ENCODE results near the gene TMEM187.

Gene TMEM187

GRCh38 chrX:153947009-153947769, 25.4 kb upstream of the TMEM187 start:
- Histone ChIP-seq H3K9ac (ENCODE audit: low read length in 2 of 2) (peak overlapping the region in 1 of 2 donors; percentile 27), H3K27ac (ENCODE audit: low read length) (peak overlapping the region; percentile 85), H3K27me3 (ENCODE audit: control insufficient read depth in 1 of 2, insufficient read depth in 2 of 2, low read length in 2 of 2) (peaks cover 0 to 7% of the 10 kb centered on the region in 2 donors), H3K36me3 (ENCODE audit: control insufficient read depth in 2 of 2, insufficient read depth in 2 of 2, low read length in 2 of 2) (peaks cover 7 to 11% of the 10 kb centered on the region in 2 donors), H3K4me1 (ENCODE audit: control insufficient read depth, insufficient read depth, low read length) (peaks cover 49% of the 10 kb centered on the region), H3K4me3 (ENCODE audit: low read length in 2 of 2) (no peak overlapping the region), H3K9me3 (ENCODE audit: control insufficient read depth in 2 of 2, low read length in 2 of 2) (no peaks in the 10 kb centered on the region)

DNA sequence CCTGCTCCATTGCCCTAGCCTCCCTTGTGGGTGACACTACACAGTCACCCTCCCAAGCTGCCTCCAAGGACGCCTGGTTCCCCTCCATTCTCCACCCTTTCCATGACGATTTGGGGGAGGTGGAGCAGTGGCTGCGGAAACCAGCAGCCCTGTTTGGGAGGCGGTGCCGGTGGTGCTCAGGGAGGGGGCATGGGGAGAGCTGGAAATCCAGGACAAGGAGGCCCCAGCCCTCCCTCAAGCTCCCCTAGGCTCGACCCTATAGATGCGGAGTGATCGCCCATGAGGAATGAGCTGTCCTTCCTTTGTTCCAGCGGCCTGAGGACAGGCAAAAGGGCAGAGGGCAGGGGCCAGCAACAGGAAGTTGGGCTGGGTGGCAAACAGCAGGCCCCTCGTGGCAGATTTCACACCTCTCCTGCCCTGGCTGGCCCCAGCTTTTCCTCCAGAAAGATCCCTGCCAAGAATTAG, 24.5 kb upstream of the TMEM187 start:
- peaks cover 0 to 7% of the 10 kb centered on the region in 2 donors for H3K27me3 ChIP-seq (ENCODE audit: control insufficient read depth in 1 of 2, insufficient read depth in 2 of 2, low read length in 2 of 2)
- H3K9me3 ChIP-seq (ENCODE audit: control insufficient read depth in 2 of 2, low read length in 2 of 2) = no peaks in the 10 kb centered on the region
- peaks cover 57% of the 10 kb centered on the region for H3K4me1 ChIP-seq (ENCODE audit: control insufficient read depth, insufficient read depth, low read length)
- peak overlapping the region in 1 of 2 donors; percentile 29 for H3K4me3 ChIP-seq (ENCODE audit: low read length in 2 of 2)
- H3K27ac ChIP-seq (ENCODE audit: low read length) = peak overlapping the region; percentile 85
- peak overlapping the region in 1 of 2 donors; percentile 29 for H3K9ac ChIP-seq (ENCODE audit: low read length in 2 of 2)
- H3K36me3 ChIP-seq (ENCODE audit: control insufficient read depth in 2 of 2, insufficient read depth in 2 of 2, low read length in 2 of 2) = peaks cover 7 to 13% of the 10 kb centered on the region in 2 donors

GRCh38 chrX:153948847-153949805, 23.4 kb upstream of the TMEM187 start:
- Histone ChIP-seq H3K36me3 (ENCODE audit: control insufficient read depth in 2 of 2, insufficient read depth in 2 of 2, low read length in 2 of 2) (peaks cover 7 to 13% of the 10 kb centered on the region in 2 donors), H3K4me1 (ENCODE audit: control insufficient read depth, insufficient read depth, low read length) (peaks cover 60% of the 10 kb centered on the region), H3K4me3 (ENCODE audit: low read length in 2 of 2) (peak overlapping the region in 1 of 2 donors; percentile 3), H3K27me3 (ENCODE audit: control insufficient read depth in 1 of 2, insufficient read depth in 2 of 2, low read length in 2 of 2) (peaks cover 0 to 6% of the 10 kb centered on the region in 2 donors), H3K9me3 (ENCODE audit: control insufficient read depth in 2 of 2, low read length in 2 of 2) (no peaks in the 10 kb centered on the region), H3K9ac (ENCODE audit: low read length in 2 of 2) (no peak overlapping the region), H3K27ac (ENCODE audit: low read length) (peak overlapping the region; percentile 95)

- H3K9ac ChIP-seq (ENCODE audit: low read length in 2 of 2) = no peak overlapping the region
- no peaks in the 10 kb centered on the region for H3K9me3 ChIP-seq (ENCODE audit: control insufficient read depth in 2 of 2, low read length in 2 of 2)
- H3K4me1 ChIP-seq (ENCODE audit: control insufficient read depth, insufficient read depth, low read length) = peaks cover 63% of the 10 kb centered on the region
- peaks cover 0 to 6% of the 10 kb centered on the region in 2 donors for H3K27me3 ChIP-seq (ENCODE audit: control insufficient read depth in 1 of 2, insufficient read depth in 2 of 2, low read length in 2 of 2)
- H3K4me3 ChIP-seq (ENCODE audit: low read length in 2 of 2) = no peak overlapping the region
- peaks cover 7 to 13% of the 10 kb centered on the region in 2 donors for H3K36me3 ChIP-seq (ENCODE audit: control insufficient read depth in 2 of 2, insufficient read depth in 2 of 2, low read length in 2 of 2)
- peak overlapping the region; percentile 95 for H3K27ac ChIP-seq (ENCODE audit: low read length)
These were observed 22.4 kb upstream of the TMEM187 start for GRCh38 chrX:153950127-153950526.

GRCh38 chrX:153951683-153952372, 20.7 kb upstream of the TMEM187 start:
- no peaks in the 10 kb centered on the region for H3K9me3 ChIP-seq (ENCODE audit: control insufficient read depth in 2 of 2, low read length in 2 of 2)
- H3K27ac ChIP-seq (ENCODE audit: low read length) = peak overlapping the region; percentile 95

DNA sequence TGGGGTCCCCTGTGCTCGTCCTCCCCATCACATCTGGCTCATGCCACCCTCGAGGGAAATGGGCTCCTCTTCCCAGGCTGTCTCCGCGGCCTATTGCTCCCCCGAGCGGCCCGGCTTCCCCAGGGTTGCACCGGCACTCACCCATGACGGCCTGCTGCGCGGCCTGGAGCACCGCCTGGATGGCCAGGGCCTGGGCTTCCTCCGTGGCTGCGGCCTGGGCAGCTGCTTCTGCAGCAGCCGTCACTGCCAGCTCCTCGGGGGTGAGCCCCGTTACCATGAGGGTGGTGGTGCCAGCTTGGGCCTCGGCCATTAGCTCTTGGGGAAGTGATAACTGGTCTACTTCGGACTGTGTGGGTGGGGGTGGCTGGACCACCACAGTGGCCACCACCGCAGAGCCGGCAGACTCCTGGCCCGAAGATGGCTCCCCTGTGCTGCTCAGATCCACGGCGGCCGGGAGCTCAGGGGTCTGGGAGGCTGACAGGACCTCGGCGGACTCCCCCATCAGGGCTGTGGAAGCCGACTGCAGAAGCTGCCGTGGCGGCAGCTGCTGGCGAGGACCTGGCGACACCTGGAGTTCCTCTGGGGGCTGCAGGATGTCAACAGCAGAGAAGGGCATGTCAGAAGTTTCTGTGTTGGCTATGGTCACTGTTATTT, 20.1 kb upstream of the TMEM187 start:
- H3K27ac ChIP-seq (ENCODE audit: low read length) = peak overlapping the region; percentile 95
- peaks cover 73% of the 10 kb centered on the region for H3K4me1 ChIP-seq (ENCODE audit: control insufficient read depth, insufficient read depth, low read length)
- no peaks in the 10 kb centered on the region for H3K27me3 ChIP-seq (ENCODE audit: control insufficient read depth in 1 of 2, insufficient read depth in 2 of 2, low read length in 2 of 2)
- no peaks in the 10 kb centered on the region for H3K9me3 ChIP-seq (ENCODE audit: control insufficient read depth in 2 of 2, low read length in 2 of 2)
- no peak overlapping the region for H3K4me3 ChIP-seq (ENCODE audit: low read length in 2 of 2)
- peak overlapping the region; percentile 60 to 65 for H3K9ac ChIP-seq (ENCODE audit: low read length in 2 of 2)
- peaks cover 15 to 19% of the 10 kb centered on the region in 2 donors for H3K36me3 ChIP-seq (ENCODE audit: control insufficient read depth in 2 of 2, insufficient read depth in 2 of 2, low read length in 2 of 2)

More at GRCh38 chrX:153951683-153952372, 20.7 kb upstream of the TMEM187 start:
- Histone ChIP-seq H3K36me3 (ENCODE audit: control insufficient read depth in 2 of 2, insufficient read depth in 2 of 2, low read length in 2 of 2) (peaks cover 12 to 19% of the 10 kb centered on the region in 2 donors), H3K9ac (ENCODE audit: low read length in 2 of 2) (peak overlapping the region; percentile 29 to 65), H3K4me3 (ENCODE audit: low read length in 2 of 2) (no peak overlapping the region), H3K27me3 (ENCODE audit: control insufficient read depth in 1 of 2, insufficient read depth in 2 of 2, low read length in 2 of 2) (peaks cover 0 to 2% of the 10 kb centered on the region in 2 donors), H3K4me1 (ENCODE audit: control insufficient read depth, insufficient read depth, low read length) (peaks cover 69% of the 10 kb centered on the region)

DNA sequence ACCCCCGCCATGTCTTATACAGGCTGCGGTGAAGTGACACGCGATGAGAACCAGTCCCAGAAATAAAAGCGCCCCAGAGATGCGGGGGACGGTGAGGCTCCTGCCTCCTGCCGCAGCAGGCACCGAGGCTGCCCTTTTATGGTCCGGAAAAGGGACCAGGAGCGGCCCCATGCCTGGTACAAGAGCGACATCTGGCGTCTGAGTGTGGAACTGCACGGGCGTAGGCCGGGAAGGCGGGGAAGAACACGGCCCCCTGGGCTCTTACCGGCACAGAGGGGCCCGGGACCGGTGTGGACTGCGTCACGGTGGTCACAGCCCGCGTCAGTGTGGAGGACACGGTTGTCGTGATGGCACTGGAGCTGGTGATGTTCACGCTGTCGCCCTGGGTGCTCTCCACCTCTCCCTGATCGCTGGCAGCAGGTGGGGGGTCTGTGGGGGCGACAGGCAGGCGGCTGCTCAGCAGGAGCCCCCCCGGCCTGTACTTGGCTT, 19.2 kb upstream of the TMEM187 start:
- H3K4me1 ChIP-seq (ENCODE audit: control insufficient read depth, insufficient read depth, low read length) = peaks cover 67% of the 10 kb centered on the region
- peak overlapping the region; percentile 78 to 87 for H3K9ac ChIP-seq (ENCODE audit: low read length in 2 of 2)
- H3K36me3 ChIP-seq (ENCODE audit: control insufficient read depth in 2 of 2, insufficient read depth in 2 of 2, low read length in 2 of 2) = peaks cover 17 to 28% of the 10 kb centered on the region in 2 donors
- no peaks in the 10 kb centered on the region for H3K9me3 ChIP-seq (ENCODE audit: control insufficient read depth in 2 of 2, low read length in 2 of 2)
- H3K4me3 ChIP-seq (ENCODE audit: low read length in 2 of 2) = peak overlapping the region; percentile 43 to 67
- H3K27ac ChIP-seq (ENCODE audit: low read length) = peak overlapping the region; percentile 95
- no peaks in the 10 kb centered on the region for H3K27me3 ChIP-seq (ENCODE audit: control insufficient read depth in 1 of 2, insufficient read depth in 2 of 2, low read length in 2 of 2)

GRCh38 chrX:153953892-153954557, 18.5 kb upstream of the TMEM187 start:
- Histone ChIP-seq H3K27ac (ENCODE audit: low read length) (peak overlapping the region; percentile 95), H3K27me3 (ENCODE audit: control insufficient read depth in 1 of 2, insufficient read depth in 2 of 2, low read length in 2 of 2) (no peaks in the 10 kb centered on the region), H3K4me1 (ENCODE audit: control insufficient read depth, insufficient read depth, low read length) (peaks cover 63% of the 10 kb centered on the region), H3K9me3 (ENCODE audit: control insufficient read depth in 2 of 2, low read length in 2 of 2) (no peaks in the 10 kb centered on the region), H3K36me3 (ENCODE audit: control insufficient read depth in 2 of 2, insufficient read depth in 2 of 2, low read length in 2 of 2) (peaks cover 21 to 31% of the 10 kb centered on the region in 2 donors), H3K9ac (ENCODE audit: low read length in 2 of 2) (peak overlapping the region; percentile 78 to 87), H3K4me3 (ENCODE audit: low read length in 2 of 2) (peak overlapping the region; percentile 43 to 67)

GRCh38 chrX:153954558-153955227, 17.9 kb upstream of the TMEM187 start:
- H3K27ac ChIP-seq (ENCODE audit: low read length) = peak overlapping the region; percentile 95
- no peaks in the 10 kb centered on the region for H3K9me3 ChIP-seq (ENCODE audit: control insufficient read depth in 2 of 2, low read length in 2 of 2)
- peaks cover 22 to 35% of the 10 kb centered on the region in 2 donors for H3K36me3 ChIP-seq (ENCODE audit: control insufficient read depth in 2 of 2, insufficient read depth in 2 of 2, low read length in 2 of 2)
- H3K27me3 ChIP-seq (ENCODE audit: control insufficient read depth in 1 of 2, insufficient read depth in 2 of 2, low read length in 2 of 2) = no peaks in the 10 kb centered on the region
- no peak overlapping the region for H3K9ac ChIP-seq (ENCODE audit: low read length in 2 of 2)
- peak overlapping the region in 1 of 2 donors; percentile 67 for H3K4me3 ChIP-seq (ENCODE audit: low read length in 2 of 2)
- H3K4me1 ChIP-seq (ENCODE audit: control insufficient read depth, insufficient read depth, low read length) = peaks cover 60% of the 10 kb centered on the region

Measured in stomach smooth muscle (tissue), 2 donors.